Activated CD4-positive, alpha-beta T cell treated with anti-CD3 and anti-CD28 coated beads for 36 hours (primary cell): ENCODE results near the gene FOXC2. TPM values are rescaled to one million over a fixed set of nuclear protein-coding genes. Genes with fewer than 3 reads are reported as not detected.

Source experiments
- ATAC-seq: fragments of 200-7000 bp; cut with Tn5 transposase; one replicate; pipeline ENCODE4 v1.10.0; 2021; ENCODE audit warnings: mild to moderate bottlenecking, moderate library complexity
- CTCF ChIA-PET: fragments of 350-600 bp; sonication (Branson Sonifier 250); formaldehyde crosslinking; loops from one replicate; lab custom pipeline; 2021; ENCODE audit warnings: antibody characterized with exemption; lab: Charles Lee
- POLR2A ChIA-PET: fragments of 350-600 bp; sonication (Branson Sonifier 250); formaldehyde crosslinking; loops from one replicate; lab custom pipeline; 2021; ENCODE audit warnings: antibody characterized with exemption, inconsistent platforms; lab: Charles Lee
- DNase-seq: peaks from one replicate; pipeline ENCODE4 v3.0.0-alpha.2; 2020
- H3K27ac Mint-ChIP-seq: one replicate; pipeline ENCODE4 v1.8.0; 2021; ENCODE audit warnings: mixed read lengths
- H3K27me3 Mint-ChIP-seq: one replicate; pipeline ENCODE4 v1.8.0; 2021; ENCODE audit warnings: mixed read lengths
- H3K36me3 Mint-ChIP-seq: one replicate; pipeline ENCODE4 v1.8.0; 2021; ENCODE audit warnings: low read depth, mixed read lengths
- H3K4me1 Mint-ChIP-seq: one replicate; pipeline ENCODE4 v1.8.0; 2021; ENCODE audit warnings: mixed read lengths
- H3K4me3 Mint-ChIP-seq: one replicate; pipeline ENCODE4 v1.8.0; 2021; ENCODE audit warnings: mild to moderate bottlenecking, moderate library complexity, mixed read lengths
- H3K9me3 Mint-ChIP-seq: one replicate; pipeline ENCODE4 v1.8.0; 2021; ENCODE audit warnings: low read depth, mixed read lengths
- intact Hi-C, 2 experiments: fragments of 100-400 bp; cut with DNase I in 1 of 2; cut with micrococcal nuclease in 1 of 2; formaldehyde crosslinking; loops; one replicate each; pipeline versions ENCODE4 v1.14.2 to v1.15.1; 2022 to 2024; cut with DNase I, micrococcal nuclease
- total RNA-seq, 2 experiments: library from RNA; stranded (reverse); gene quantifications; one replicate each; pipeline ENCODE4 v1.2.3, GENCODE V29; 2021

Gene FOXC2
- total RNA-seq, 2 experiments from 2014 or later: not detected

- Mint-ChIP-seq H3K36me3 (no peaks in the 10 kb centered on the region), H3K4me3 (peak overlapping the region; percentile 59), H3K27me3 (peaks cover 61% of the 10 kb centered on the region), H3K4me1 (peaks cover 9% of the 10 kb centered on the region), H3K9me3 (no peaks in the 10 kb centered on the region), H3K27ac (no peak overlapping the region)
- ChIA-PET CTCF (interaction anchor here (0.6 kb wide), 1 partner anchor 11 kb away, joined by 5 read pairs; no protein-coding TSS in a partner anchor), POLR2A (no interaction called here)
- peak; percentile 67 for ATAC-seq
- intact Hi-C loops: loop anchor here in 1 of 2 experiments (1.0 kb wide), 1 partner anchor 12 kb away; no protein-coding TSS in a partner anchor
- DNase-seq: peak; percentile 76
Measured at GRCh38 chr16:86575754-86576557, 9.3 kb downstream of the FOXC2 start.

- Mint-ChIP-seq H3K9me3 (no peaks in the 10 kb centered on the region), H3K27me3 (peaks cover 62% of the 10 kb centered on the region), H3K4me1 (peaks cover 9% of the 10 kb centered on the region), H3K27ac (no peak overlapping the region), H3K4me3 (peak overlapping the region; percentile 59), H3K36me3 (no peaks in the 10 kb centered on the region)
- CTCF ChIA-PET: interaction anchor here (0.6 kb wide), 2 partner anchors 12 to 28 kb away, joined by 3 to 5 read pairs; no protein-coding TSS in a partner anchor
- POLR2A ChIA-PET: no interaction called here
- ATAC-seq (no peak), DNase-seq (no peak)
- intact Hi-C loops: loop anchor here in 1 of 2 experiments (1.0 kb wide), 1 partner anchor 12 kb away; no protein-coding TSS in a partner anchor
Measured at GRCh38 chr16:86576591-86577313, 10.1 kb downstream of the FOXC2 start.

DNA sequence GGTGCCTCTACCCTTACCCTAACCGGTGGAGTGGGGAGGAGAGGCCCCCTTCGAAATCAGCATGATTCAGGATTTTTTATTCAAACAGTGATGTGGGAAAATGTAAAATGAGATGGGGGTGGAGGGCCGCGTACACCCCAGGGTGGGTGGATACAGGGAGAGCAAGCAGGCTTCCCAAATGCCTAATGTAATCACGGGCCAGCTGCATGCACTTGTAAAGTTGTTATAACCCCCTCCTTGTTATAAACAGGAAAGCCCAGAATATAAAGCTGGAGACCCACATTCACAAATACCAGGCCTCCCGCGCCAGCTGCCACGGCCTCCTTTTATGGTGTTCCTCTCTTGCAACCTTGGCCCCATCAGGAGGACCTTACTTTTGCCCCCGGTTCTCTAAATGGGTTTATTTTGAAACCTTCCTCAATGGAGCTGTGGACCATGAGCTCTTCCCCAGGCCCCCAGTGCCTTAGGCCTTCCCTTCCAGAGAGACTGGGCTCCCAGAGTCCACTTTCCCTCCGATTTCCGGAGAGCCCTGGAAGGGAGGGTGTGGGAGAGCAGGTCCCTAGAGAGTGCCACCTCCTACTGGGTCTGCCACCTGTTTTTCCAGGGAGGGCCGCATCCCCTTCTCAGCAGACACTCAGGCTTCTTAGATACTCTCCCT, 10.8 kb downstream of the FOXC2 start:
- H3K4me3 Mint-ChIP-seq: no peak overlapping the region
- DNase-seq: no peak
- H3K9me3 Mint-ChIP-seq: no peaks in the 10 kb centered on the region
- intact Hi-C loops: no loop called here
- H3K36me3 Mint-ChIP-seq: no peaks in the 10 kb centered on the region
- ATAC-seq: no peak
- peaks cover 9% of the 10 kb centered on the region for H3K4me1 Mint-ChIP-seq
- ChIA-PET POLR2A (no interaction called here), CTCF (interaction anchor here (0.6 to 2.4 kb wide), 3 partner anchors 13 to 60 kb away, joined by 3 to 11 read pairs (median 4); no protein-coding TSS in a partner anchor)
- no peak overlapping the region for H3K27ac Mint-ChIP-seq
- H3K27me3 Mint-ChIP-seq: peaks cover 64% of the 10 kb centered on the region

DNA sequence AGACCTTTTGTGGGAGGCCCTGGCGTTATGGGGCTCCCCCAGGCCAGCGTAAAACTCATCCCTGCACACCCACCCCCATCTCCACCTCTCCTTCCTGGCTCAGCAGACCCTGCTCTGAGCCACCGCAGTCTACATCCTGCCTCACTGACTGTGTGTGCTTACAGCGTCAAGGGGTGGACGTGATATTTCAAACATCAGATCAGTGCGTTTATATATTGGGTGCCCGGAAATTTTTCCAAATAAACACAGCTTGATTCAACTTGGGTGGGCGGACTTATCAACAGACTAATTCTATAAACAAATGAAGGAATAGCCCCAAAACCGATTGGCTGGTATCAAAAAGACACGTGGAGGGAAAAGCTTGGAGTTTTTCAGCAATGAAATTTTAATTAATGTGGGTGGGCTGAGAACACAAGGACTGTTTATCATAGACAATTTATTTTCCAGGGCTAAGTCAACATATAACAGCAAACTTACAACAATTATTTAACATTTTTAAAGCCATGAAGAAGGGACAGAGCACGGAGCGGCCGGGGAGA, 11.5 kb downstream of the FOXC2 start, which contains the start of gene FOXL1:
Gene FOXL1 (plus strand): TSS at position 489 of the 539 bp plus-strand sequence. CDS start 175 bp downstream, outside the sequence.
- Mint-ChIP-seq H3K4me1 (peaks cover 9% of the 10 kb centered on the region), H3K36me3 (no peaks in the 10 kb centered on the region), H3K27me3 (peaks cover 67% of the 10 kb centered on the region), H3K9me3 (no peaks in the 10 kb centered on the region), H3K27ac (no peak within 1 kb of the TSS), H3K4me3 (no peak within 1 kb of the TSS)
- DNase-seq: no peak
- ChIA-PET POLR2A (no interaction called here), CTCF (interaction anchor here (0.6 to 2.4 kb wide), 2 partner anchors 14 to 59 kb away, joined by 4 to 11 read pairs; no protein-coding TSS in a partner anchor)
- no peak for ATAC-seq
- intact Hi-C loops: no loop called here

GRCh38 chr16:86578611-86579267, 12.1 kb downstream of the FOXC2 start:
- ChIA-PET CTCF (interaction anchor here (2.4 kb wide), 1 partner anchor 14 kb away, joined by 11 read pairs; no protein-coding TSS in a partner anchor), POLR2A (no interaction called here)
- Mint-ChIP-seq H3K4me3 (no peak overlapping the region), H3K27me3 (peaks cover 63% of the 10 kb centered on the region), H3K9me3 (no peaks in the 10 kb centered on the region), H3K4me1 (peaks cover 9% of the 10 kb centered on the region), H3K36me3 (no peaks in the 10 kb centered on the region), H3K27ac (no peak overlapping the region)
- DNase-seq (no peak), ATAC-seq (peak; percentile 48)
- intact Hi-C loops: no loop called here

GRCh38 chr16:86579268-86580062, 12.8 kb downstream of the FOXC2 start:
- ChIA-PET CTCF (interaction anchor here (2.4 kb wide), 1 partner anchor 15 kb away, joined by 11 read pairs; no protein-coding TSS in a partner anchor), POLR2A (no interaction called here)
- intact Hi-C loops: no loop called here
- Mint-ChIP-seq H3K36me3 (no peaks in the 10 kb centered on the region), H3K27ac (no peak overlapping the region), H3K27me3 (peaks cover 59% of the 10 kb centered on the region), H3K9me3 (no peaks in the 10 kb centered on the region), H3K4me1 (peaks cover 9% of the 10 kb centered on the region), H3K4me3 (no peak overlapping the region)
- ATAC-seq (no peak), DNase-seq (no peak)

DNA sequence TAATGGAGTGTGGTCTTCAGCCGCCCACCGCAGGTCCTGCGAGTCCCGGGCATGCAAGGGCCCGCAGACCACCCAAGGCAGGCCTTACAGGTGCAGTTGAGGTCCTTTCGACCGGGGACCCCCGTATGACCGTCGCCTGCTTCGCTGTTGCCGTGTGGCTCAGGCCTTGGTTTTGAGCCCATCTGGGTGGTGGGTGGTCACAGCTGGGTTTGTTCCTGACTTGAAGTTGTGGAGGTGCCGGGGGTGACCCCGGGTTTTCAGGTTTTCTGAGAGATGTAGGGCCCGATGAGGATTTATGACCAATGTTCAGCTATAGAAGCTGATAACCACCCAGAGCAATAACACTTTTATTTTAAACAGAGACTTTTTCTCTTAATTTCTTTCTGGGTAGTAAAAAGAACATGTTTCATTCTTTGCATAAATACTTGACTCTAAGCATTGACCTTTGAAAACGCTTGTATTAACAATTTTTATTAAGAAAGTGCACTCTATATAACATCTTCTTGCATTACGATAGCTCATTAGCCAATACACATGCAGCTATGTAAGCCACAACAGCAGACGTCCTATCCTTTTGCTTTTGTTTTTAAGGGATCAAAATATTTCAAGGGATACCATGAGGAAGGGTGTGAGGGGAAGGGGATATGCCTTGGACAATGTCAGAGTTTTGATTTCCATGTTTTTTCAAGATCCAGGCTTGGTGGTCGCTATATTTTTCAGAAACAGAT, 13.6 kb downstream of the FOXC2 start:
- Mint-ChIP-seq H3K36me3 (no peaks in the 10 kb centered on the region), H3K4me1 (peaks cover 9% of the 10 kb centered on the region), H3K27me3 (peaks cover 54% of the 10 kb centered on the region), H3K27ac (no peak overlapping the region), H3K9me3 (no peaks in the 10 kb centered on the region), H3K4me3 (no peak overlapping the region)
- ChIA-PET POLR2A (no interaction called here), CTCF (interaction anchor here (2.4 kb wide), 1 partner anchor 16 kb away, joined by 11 read pairs; no protein-coding TSS in a partner anchor)
- no peak for DNase-seq
- ATAC-seq: no peak
- intact Hi-C loops: no loop called here

DNA sequence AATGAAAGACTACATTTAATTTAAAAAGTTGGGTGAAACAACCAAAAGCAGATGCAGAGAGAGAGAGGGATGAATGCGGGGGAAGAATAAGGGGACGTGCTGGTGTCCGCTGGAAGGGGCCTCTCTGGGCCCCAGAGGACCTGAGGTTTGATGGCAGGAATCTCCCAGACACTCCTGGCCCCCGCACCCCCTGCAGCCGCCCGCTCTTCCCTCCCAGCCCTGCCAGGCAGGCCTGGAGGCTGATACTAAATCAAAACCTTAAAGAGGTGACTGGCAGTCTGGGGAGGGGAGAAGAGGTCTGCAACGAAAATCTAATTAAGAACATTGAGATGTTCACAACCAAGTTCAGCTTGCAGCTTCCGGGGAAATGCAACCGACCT, 14.2 kb downstream of the FOXC2 start:
- intact Hi-C loops: no loop called here
- Mint-ChIP-seq H3K4me1 (peaks cover 9% of the 10 kb centered on the region), H3K27me3 (peaks cover 50% of the 10 kb centered on the region), H3K27ac (no peak overlapping the region), H3K4me3 (no peak overlapping the region), H3K36me3 (no peaks in the 10 kb centered on the region), H3K9me3 (no peaks in the 10 kb centered on the region)
- DNase-seq (no peak), ATAC-seq (no peak)
- ChIA-PET POLR2A (no interaction called here), CTCF (no interaction called here)

- Mint-ChIP-seq H3K9me3 (no peaks in the 10 kb centered on the region), H3K27ac (no peak overlapping the region), H3K27me3 (peaks cover 46% of the 10 kb centered on the region), H3K36me3 (no peaks in the 10 kb centered on the region), H3K4me3 (no peak overlapping the region), H3K4me1 (peaks cover 5% of the 10 kb centered on the region)
- ChIA-PET CTCF (no interaction called here), POLR2A (no interaction called here)
- ATAC-seq (no peak), DNase-seq (no peak)
- intact Hi-C loops: no loop called here
Measured at GRCh38 chr16:86581458-86581857, 14.8 kb downstream of the FOXC2 start.
